DMS153 (cell line): ENCODE measurements around the gene NBPF14.
"Not testable (repeated sequence)": the region's sequence is repeated elsewhere in the genome, so short reads cannot be mapped to it uniquely, and the experiment has no call there.

Source experiments
- DNase-seq: peaks from one replicate; lab custom pipeline; 2025; lab: John Stamatoyannopoulos, UW

NBPF14 gene

DNA sequence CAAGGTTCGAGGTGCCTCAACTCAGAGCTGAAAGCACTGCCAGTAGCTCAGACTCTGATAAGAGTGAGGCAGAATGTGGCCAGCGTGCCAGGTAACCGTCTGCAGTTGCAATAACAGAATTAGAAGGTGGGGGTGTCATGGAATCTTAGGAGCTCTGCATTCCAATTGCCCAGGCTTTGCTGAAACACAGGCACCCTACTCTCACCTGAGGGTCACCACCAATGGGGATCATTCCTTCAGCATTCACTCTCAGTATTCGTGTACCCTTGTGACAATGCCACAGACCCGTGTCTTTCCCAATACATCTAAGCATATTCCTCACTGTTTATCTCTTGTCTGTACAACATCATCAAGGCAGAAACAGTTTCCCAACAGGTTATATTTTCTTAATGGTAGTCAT, at the start of gene NBPF14:
TSS of gene NBPF14 (minus strand) at position 101 of the 400 bp plus-strand sequence. CDS start 294 bp downstream, outside the sequence.
- DNase-seq = not testable (repeated sequence)

DNA sequence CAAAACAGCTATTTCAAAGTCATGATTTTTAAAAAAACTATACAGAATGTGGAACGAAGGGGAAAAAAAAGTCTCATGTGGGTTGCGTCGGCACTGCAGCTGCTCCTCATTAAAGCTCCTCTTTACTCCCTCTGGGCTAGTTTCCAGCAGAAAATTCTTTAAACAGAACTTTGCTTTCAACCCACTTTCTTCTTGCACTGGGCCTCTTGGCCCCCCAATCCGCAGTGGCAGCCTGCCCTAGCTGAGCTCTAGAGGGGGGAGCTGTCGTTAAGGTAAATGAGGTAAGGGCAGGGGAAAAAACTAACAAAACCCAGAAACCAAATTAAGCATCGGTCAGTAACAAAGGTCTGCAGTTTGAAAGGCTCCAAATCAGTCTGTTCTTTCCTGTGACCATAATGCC, 29.6 kb upstream of the NBPF14 start:
- not testable (repeated sequence) for DNase-seq

GRCh38 chr1:148618216-148618615, 22.4 kb upstream of the NBPF14 start:
- DNase-seq = not testable (repeated sequence)

DNA sequence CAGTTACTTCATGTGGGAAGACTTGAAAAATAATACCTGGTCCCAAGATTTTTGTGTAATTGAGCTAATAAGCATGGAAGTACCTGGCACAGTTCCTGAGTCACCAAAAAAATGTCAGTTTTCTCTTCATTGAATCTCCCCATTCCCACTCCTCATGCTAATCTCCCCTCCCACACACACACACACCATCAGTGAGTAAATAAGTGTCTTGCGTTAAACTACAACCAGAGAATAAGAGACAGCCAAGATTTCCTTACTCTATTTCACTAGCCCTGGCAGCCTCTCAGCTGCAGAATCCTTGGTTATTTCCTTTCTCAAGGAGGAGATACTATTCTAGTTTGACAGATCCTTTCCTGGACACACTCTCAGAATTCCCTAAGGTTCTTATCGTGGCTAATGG, 9.5 kb upstream of the NBPF14 start:
- not testable (repeated sequence) for DNase-seq

- DNase-seq = not testable (repeated sequence)
These were observed 451 bp downstream of the NBPF14 start for GRCh38 chr1:148595360-148595759.

- DNase-seq = not testable (repeated sequence)
These were observed 4.7 kb downstream of the NBPF14 start for GRCh38 chr1:148591098-148591497.

DNA sequence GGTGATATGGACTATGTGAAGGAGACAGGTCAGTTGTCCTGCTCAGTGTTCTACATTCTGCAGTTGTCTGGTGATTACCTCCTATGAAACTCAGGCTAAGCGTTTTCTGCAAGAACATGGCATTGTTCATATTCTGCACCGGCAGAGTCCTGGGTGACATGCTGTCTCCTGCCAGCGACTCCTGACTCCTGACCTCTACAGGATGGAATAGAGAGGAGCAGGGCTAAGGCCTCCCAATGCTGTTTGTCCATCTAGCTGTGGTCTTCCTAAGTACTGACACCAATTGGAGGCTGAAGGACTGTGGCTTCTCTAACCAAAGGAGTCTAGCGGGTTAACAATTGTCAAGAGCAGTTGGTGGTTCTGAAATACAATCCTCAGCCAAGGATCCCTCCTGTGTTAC, 63.7 kb downstream of the NBPF14 start:
- not testable (repeated sequence) for DNase-seq

DNA sequence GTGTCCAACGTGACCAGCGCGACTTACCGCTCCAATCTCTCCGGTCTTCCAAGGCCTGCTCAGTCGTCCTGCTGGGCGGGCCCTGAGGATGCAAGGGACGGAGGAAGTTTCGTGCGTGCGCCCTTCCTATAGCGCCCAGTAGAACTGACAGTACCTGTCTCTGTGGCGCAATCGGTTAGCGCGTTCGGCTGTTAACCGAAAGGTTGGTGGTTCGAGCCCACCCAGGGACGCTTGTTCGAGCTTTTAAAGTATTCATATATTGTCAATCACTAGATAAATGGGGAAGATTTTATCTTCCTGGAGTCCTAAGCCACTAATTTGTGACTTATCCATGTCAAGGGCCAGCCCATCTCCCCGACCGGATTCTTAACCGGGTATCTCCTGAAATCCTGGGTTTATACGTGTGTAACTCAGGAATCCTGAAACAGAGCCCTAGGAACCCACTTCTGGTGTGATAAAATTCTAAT, 66.7 kb downstream of the NBPF14 start:
- DNase-seq = not testable (repeated sequence)

DNA sequence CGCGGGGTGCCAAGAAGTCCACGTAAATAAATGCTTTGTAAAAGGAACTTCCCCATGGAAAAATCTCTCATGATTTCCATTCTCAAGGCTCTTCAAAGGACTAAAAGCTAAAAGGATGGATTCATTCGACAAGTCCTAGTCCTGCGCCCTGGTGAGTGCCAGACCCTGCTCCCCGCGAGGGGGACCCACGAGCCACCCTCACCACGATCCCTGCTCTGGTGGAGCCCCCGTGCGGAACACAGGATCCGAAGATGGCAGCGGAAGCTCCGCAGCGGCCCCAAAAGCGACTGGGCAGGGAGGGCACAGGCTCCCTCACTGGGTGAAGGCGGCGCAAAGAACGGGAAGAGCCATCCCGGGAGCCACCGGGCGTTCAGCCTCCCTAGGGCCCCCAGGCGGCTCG, 67.2 kb downstream of the NBPF14 start:
- DNase-seq = not testable (repeated sequence)

DNA sequence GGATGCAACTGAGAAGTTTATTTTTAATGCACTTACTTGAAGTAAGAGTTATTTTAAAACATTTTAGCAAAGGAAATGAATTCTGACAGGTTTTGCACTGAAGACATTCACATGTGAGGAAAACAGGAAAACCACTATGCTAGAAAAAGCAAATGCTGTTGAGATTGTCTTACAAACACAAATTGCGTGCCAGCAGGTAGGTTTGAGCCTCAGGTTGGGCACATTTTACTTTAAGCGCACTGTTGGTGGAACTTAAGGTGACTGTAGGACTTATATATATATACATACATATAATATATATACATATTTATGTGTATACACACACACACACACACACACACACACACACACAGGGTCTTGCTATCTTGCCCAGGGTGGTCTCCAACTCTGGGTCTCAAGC, 69.2 kb downstream of the NBPF14 start:
- not testable (repeated sequence) for DNase-seq

DNA sequence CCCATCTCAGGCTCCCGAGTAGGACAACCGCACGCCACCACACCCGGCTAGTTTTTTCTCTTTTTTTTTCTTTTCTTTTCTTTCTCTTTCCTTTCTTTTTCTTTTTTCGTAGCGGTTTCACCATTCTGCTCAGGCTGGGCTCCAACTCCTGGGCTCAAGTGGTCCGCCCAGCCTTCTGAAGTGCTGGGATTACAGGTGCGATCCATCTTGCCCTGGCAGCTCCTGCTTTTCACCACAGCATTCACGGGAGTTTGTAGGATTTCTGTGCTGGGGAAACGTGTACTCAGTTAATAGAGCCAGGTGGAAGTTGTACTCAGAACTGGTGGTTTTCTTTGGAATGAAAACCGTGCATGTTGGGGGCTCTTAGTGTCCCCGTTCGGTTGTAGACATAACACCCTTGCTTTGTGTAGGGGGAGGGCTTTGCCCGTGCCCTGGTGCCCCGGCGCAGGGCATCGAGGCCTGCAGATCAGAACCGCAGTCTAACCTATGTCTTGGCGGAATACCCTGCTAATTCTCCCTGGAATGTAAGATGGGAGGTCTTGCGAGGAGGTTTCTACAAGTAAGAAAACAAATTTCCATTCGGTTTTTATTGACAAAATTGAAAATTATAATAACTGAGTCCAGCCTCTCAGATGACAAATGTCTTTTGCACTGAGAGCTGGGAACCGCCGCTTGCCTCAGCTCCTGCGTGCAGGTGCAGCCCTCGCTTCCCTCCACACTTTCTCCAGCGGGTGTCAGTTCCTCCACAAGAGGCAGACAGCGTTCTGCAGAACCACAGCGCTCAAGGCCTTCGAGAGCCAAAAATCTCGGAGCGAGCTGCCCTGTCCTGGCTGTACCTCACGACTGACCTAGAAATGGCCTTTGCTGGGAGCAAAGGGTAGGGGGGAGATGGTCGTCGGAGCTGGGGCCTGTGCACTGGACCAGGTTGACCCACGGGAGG, 72.3 kb downstream of the NBPF14 start:
- not testable (repeated sequence) for DNase-seq

- peak; percentile 98 for DNase-seq
These were observed 73.1 kb downstream of the NBPF14 start for GRCh38 chr1:148522561-148523204.

- peak; percentile 94 for DNase-seq
These were observed 73.7 kb downstream of the NBPF14 start for GRCh38 chr1:148522072-148522471.

DNA sequence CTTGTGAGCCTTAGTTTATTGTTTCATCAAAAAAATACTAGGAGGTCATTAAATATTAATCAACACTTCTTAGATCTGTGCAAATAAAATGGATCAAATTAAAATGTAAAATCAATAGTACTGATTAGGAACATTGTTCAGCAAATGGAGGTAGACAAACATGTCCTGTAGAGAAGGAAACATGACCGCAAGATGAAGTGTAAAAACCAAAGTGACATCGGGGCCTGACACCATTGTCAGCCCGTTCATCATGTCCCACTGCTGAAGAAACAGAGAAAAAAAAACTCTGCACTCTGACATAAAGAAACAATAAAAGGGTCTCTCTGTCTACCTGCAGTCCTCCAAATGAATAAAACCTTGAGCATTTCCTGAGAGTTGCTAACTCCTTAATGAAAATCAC, 81.5 kb downstream of the NBPF14 start:
- not testable (repeated sequence) for DNase-seq

- DNase-seq = not testable (repeated sequence)
These were observed 83.1 kb downstream of the NBPF14 start for GRCh38 chr1:148512571-148513184.

DNA sequence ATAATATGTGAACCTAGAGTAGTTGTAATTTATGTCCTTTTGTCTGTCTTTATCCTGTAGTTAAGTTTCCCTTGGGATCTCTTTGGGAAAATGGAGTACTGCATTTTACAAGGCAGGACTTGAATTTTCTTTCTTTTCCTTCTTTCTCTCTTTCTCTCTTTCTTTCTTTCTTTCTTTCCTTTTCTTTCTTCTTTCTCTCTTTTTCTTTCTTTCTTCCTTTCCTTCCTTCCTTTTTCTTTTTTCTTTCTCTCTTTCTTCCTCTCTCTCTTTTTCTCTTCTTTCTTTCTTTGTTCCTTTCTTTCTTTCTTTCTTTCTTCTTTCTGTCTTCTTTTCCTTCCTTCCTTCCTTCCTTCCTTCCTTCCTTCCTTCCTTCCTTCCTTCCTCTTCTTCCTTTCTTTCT, 101.9 kb downstream of the NBPF14 start:
- DNase-seq = not testable (repeated sequence)

DNA sequence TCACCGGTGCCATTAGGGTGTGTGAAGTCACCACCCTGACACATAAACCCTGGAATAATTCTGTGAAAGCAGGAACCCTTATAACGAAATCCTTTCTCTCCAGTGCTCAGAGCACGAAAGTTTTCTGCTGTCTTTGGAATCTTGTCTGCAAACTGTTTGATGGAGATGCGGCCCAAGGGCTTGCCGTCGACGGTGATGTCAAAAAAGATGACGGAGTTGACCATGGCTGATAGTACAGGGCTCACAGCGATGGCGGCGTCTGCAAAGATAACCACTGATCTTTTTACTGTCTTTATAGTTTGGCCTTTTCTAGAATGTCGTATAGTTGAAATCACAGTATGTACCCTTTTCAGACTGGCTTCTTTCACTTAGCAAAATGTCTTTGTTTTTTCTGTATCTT, 112.8 kb downstream of the NBPF14 start, which contains the start of gene PPIAL4G:
TSS of gene PPIAL4G (minus strand) at position 274 of the 400 bp plus-strand sequence. CDS start at position 224, 50 bp downstream.
- not testable (repeated sequence) for DNase-seq
